RWPE1 (cell line): ENCODE data around the gene CRACDL.

ENCODE experiments used
- CTCF ChIA-PET: fragments of 350-600 bp; sonication (Branson Sonifier 250); formaldehyde crosslinking; extraction: SDS; loops from one replicate; lab custom pipeline; 2021; lab: Yijun Ruan, JAX
- POLR2A ChIA-PET: fragments of 400-600 bp; formaldehyde crosslinking; extraction: SDS; loops from one replicate; lab custom pipeline; 2020; ENCODE audit warnings: antibody characterized with exemption; ENCODE audit not compliant: low non-redundant PET; lab: Yijun Ruan, JAX
- DNase-seq: peaks from one replicate; pipeline ENCODE4 v3.0.0; 2012; ENCODE audit warnings: low spot score
- H3K27ac ChIP-seq: fragments of 450-650 bp; 2 replicates; pipeline ENCODE4 v1.5.1; 2017
- CTCF ChIP-seq: fragments of 450-650 bp; conservative IDR thresholded peaks from 2 replicates; pipeline ENCODE4 v1.5.1; 2017; ENCODE audit warnings: low read depth, mild to moderate bottlenecking

The CRACDL gene

GRCh38 chr2:98846041-98846440 is 90.0 kb downstream of the CRACDL start:
- no peak for DNase-seq
- ChIA-PET CTCF (interaction anchor here (0.6 kb wide), 1 partner anchor 145 kb away, joined by 3 read pairs; no protein-coding TSS in a partner anchor), POLR2A (no interaction called here)
- no peak for TF ChIP-seq CTCF
- no peak overlapping the region for H3K27ac ChIP-seq

DNA sequence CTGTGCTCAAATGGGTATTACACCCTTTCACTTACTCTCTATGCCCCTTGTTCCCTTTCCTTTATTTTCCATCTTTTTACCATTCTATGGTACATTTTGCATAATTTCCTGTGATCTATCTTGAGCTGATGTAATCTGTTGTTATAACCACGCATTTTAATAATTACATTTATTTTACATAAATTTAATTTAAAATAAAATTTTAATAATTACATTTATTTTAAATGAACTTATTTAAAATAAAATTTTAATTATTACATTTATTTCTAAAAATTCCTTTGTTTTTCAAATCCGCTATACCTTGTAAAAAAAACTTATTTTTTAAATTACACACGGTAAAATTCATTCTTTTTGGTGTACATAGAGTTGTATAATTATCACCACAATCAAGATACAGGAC is 93.9 kb downstream of the CRACDL start:
- DNase-seq, result no peak
- POLR2A ChIA-PET, result no interaction called here
- no peak for TF ChIP-seq CTCF
- CTCF ChIA-PET, result no interaction called here
- H3K27ac ChIP-seq, result no peak overlapping the region

DNA sequence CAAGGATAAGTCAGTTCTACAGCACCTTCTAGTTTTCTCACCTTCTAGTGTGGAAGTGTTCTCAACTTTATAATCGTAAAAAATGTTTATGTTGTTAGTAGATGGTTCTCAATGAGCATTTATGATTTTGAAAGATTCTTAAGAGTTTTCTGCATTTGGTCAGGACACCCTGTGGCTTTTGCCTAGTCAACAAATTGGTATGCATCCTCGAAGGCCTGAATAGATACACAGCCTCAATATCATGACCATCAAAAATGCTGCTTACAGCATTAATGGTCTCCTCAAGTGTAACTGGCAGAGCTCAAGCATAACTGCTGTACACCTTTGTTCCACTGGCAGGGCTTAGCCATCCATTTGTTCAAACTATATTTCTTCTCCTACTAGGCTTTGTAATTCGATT is 96.7 kb downstream of the CRACDL start:
- ChIA-PET POLR2A (no interaction called here), CTCF (interaction anchor here (1.1 to 4.3 kb wide), 2 partner anchors 186 to 190 kb away, joined by 3 to 19 read pairs; no protein-coding TSS in a partner anchor)

DNA sequence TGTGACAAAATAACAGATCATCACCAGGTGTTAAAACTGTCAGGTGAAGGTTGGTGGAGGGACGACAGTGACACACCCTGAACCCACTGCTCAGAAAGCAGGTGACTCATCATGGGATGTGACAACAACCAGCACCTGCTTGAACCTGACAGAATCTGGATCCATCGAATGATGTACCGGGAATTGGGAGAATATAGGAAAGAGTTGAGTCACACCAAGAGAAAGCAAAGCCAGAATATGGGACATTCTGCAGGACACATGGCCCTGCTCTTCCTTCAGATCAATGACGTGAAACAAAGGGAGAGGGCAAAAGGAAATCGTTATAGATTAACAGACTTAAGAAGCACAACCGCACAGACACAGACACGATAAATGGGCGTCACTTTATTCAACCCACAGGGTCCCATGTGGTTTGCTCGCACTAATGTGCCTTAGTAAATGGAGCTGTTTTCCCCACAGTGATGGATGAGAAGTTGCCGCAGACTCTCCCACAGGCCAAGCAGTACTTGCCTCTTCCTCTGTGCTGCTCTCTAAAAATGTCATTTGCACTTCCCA is 100.1 kb downstream of the CRACDL start:
- no peak for TF ChIP-seq CTCF
- CTCF ChIA-PET, result interaction anchor here (0.7 to 1.2 kb wide), 2 partner anchors 8 to 187 kb away, joined by 3 to 4 read pairs; no protein-coding TSS in a partner anchor
- no peak for DNase-seq
- POLR2A ChIA-PET, result no interaction called here
- no peak overlapping the region for H3K27ac ChIP-seq

More for the DNA sequence above, 96.7 kb downstream of the CRACDL start:
- TF ChIP-seq CTCF, result no peak
- H3K27ac ChIP-seq, result no peak overlapping the region
- DNase-seq, result no peak

DNA sequence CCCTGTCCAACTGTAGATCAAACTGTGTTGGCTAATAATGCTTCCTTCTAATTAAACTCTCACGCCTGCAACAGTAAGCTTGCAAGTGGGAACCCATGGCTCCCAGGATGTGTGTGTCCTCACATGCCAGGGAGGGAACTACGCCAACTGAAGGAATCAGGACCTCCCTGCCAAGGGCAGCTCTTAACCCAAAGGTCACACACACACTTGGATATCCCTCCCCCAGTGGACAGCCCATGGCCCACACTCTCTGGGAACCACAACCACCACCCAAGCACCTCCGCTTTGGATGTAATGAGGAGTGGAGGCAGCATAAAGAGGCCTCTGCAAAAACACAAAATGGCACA is 102.1 kb downstream of the CRACDL start:
- DNase-seq, result no peak
- H3K27ac ChIP-seq, result no peak overlapping the region
- CTCF ChIA-PET, result interaction anchor here (0.9 kb wide), 1 partner anchor 233 kb away, joined by 4 read pairs; no protein-coding TSS in a partner anchor
- no peak for TF ChIP-seq CTCF
- POLR2A ChIA-PET, result no interaction called here

DNA sequence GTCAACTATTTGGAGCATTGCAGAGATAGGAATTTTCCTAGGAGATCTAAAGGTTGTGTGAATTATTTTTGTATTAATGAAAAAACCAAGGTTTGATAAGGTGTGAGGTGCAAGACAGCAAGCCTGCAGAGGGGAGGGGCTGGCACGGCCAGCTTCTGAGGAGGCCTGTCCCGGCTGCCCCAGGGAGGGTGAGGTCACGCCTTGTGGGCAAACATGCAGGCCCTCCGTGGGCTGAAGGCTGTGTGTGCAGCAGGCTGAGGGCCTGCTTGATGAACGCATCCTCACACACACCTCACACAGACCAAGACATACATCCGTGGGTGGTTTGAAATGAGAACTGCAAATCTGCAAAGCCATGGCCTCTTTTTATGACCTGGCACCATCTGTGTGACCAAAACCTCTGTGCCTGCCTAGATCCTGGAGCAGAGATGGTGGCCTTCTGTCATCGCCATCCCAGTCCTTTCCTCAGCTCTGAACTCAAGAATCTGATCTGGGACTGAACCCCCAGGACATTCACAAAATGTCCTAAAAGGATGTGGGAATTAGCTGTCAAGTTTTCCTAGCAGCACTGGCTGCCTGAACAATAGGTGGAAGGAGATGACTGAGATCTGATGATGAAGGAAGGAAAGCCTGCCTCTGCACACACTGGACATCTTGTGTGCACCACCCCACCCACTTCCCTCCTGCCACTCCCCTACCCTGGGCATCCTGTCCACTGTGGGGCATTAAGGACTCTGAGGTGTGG is 102.7 kb downstream of the CRACDL start:
- no peak for TF ChIP-seq CTCF
- POLR2A ChIA-PET, result no interaction called here
- DNase-seq, result no peak
- CTCF ChIA-PET, result interaction anchor here (0.9 kb wide), 1 partner anchor 233 kb away, joined by 4 read pairs; no protein-coding TSS in a partner anchor
- H3K27ac ChIP-seq, result no peak overlapping the region
